NCI-H2227 treated with DMSO at 0.1 percent for 48 hours (cell line): Measurements from ENCODE around the gene UNC13C.
"Not testable (repeated sequence)": the region's sequence is repeated elsewhere in the genome, so short reads cannot be mapped to it uniquely, and the experiment has no call there.

Experiments
- DNase-seq: peaks from one replicate; lab custom pipeline; 2025; lab: John Stamatoyannopoulos, UW

UNC13C gene

GRCh38 chr15:53978253-53978906 is at the start of gene UNC13C:
TSS of gene UNC13C (plus strand) at chr15:53978441. CDS start at chr15:54012904, 34,463 bp downstream.
- peak; percentile 32 for DNase-seq

- no peak for DNase-seq
Measured at GRCh38 chr15:53936137-53936536, 42.1 kb upstream of the UNC13C start.

- DNase-seq: not testable (repeated sequence)
Measured at GRCh38 chr15:53937632-53938031, 40.6 kb upstream of the UNC13C start.

- no peak for DNase-seq
Measured at GRCh38 chr15:53950572-53950971, 27.7 kb upstream of the UNC13C start.

GRCh38 chr15:53955396-53955795 is 22.8 kb upstream of the UNC13C start:
- DNase-seq: no peak

GRCh38 chr15:53962646-53963561 is 15.3 kb upstream of the UNC13C start:
- DNase-seq: no peak

GRCh38 chr15:53963801-53964200 is 14.4 kb upstream of the UNC13C start:
- DNase-seq: no peak

- no peak for DNase-seq
Measured at GRCh38 chr15:53974121-53974520, 4.1 kb upstream of the UNC13C start.

GRCh38 chr15:53974813-53975212 is 3.4 kb upstream of the UNC13C start:
- DNase-seq: no peak

- DNase-seq: peak; percentile 18
Measured at GRCh38 chr15:53976844-53977392, 1.3 kb upstream of the UNC13C start.

- no peak for DNase-seq
Measured at GRCh38 chr15:53979051-53979788, 979 bp downstream of the UNC13C start.

GRCh38 chr15:53980021-53980420 is 1.8 kb downstream of the UNC13C start:
- no peak for DNase-seq

GRCh38 chr15:53982071-53982680 is 3.9 kb downstream of the UNC13C start:
- DNase-seq: no peak

- DNase-seq: no peak
Measured at GRCh38 chr15:53982876-53983275, 4.6 kb downstream of the UNC13C start.

- no peak for DNase-seq
Measured at GRCh38 chr15:53984221-53984620, 6.0 kb downstream of the UNC13C start.

- DNase-seq: no peak
Measured at GRCh38 chr15:53985562-53985961, 7.3 kb downstream of the UNC13C start.

GRCh38 chr15:53987480-53987879 is 9.2 kb downstream of the UNC13C start:
- DNase-seq: no peak

- DNase-seq: no peak
Measured at GRCh38 chr15:54007256-54007655, 29.0 kb downstream of the UNC13C start.

- DNase-seq: no peak
Measured at GRCh38 chr15:54011656-54012055, 33.4 kb downstream of the UNC13C start.

GRCh38 chr15:54014067-54014655 is 35.9 kb downstream of the UNC13C start:
- DNase-seq: no peak

- DNase-seq: no peak
Measured at GRCh38 chr15:54017251-54017650, 39.0 kb downstream of the UNC13C start.
